Anterior cingulate cortex (tissue), 58 donors: ENCODE data around the gene FSD1L.

Source experiments
- DNase-seq, 58 donors: peaks; one replicate each; lab custom pipeline; 2025; lab: John Stamatoyannopoulos, UW

FSD1L gene

DNA sequence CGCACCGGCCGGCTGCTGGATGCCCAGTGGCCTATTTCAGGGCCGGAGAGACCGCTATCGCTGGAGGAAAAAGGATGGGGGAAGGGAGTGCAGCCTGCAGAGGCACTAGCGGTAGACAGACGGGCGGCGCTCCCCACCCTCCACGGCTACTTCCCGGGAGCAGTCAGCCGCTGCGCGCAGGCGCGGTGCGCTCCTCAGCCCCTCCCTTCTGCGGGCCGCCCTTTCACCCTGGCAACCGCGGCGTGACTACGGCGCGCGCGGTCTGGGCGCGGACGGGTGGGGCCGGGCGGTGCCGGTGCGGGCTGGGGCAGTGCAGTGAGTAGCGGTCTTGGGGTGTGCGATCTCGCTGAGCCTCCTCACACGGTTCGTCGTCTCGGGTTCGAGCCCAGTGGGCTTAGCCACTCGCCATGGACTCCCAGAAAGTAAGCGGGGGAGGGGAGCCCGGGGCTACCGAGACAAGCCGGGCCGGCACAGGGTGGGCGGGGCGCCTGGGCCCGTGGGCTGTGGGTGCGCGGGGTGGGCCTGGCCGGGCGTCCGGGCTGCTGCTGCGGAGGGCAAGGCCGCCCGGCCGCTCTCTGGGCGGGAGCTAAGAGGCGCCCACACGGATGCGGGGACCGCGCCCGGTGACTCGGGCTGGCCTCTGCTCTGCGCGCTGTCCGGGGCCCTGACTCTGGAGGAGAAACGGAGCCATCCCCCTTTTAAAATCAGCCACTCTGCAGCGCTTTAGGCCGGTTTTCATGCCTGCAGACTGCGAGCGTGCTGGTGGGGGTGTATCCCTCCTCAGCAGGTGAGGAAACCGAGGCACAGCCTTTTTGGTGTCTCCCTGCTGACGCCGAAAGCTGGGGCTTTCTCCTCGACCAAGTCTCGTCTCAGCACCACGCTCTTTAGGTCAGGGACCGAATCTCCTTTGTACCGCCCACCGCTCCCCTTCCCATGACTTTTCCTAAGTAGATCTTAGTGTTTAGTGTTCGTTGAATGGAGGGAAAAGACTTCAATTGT lies at the start of gene FSD1L:
TSS of gene FSD1L (plus strand) at position 221 of the 999 bp plus-strand sequence. CDS start at position 408, 187 bp downstream.
- DNase-seq: peak; percentile 37 to 96 (median 89)

DNA sequence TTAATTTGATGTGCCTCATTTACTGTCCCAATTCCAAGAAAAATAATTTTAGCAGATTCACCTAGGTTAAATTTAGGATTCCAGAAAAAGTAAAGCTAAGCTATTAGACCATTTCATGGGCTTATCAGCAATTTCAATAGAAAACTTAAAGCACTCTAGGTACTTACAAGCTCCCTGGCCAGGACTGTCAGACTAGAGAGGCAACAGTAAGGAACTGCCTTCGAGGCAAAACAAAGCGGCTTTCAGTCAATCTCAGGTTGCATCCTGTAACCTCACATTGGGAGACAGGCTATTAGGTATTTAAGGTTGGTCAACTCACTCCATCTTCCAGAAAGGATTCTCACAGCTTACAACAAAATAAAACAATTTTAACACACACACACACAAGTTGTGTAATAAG lies 48.7 kb upstream of the FSD1L start:
- DNase-seq: no peak

DNA sequence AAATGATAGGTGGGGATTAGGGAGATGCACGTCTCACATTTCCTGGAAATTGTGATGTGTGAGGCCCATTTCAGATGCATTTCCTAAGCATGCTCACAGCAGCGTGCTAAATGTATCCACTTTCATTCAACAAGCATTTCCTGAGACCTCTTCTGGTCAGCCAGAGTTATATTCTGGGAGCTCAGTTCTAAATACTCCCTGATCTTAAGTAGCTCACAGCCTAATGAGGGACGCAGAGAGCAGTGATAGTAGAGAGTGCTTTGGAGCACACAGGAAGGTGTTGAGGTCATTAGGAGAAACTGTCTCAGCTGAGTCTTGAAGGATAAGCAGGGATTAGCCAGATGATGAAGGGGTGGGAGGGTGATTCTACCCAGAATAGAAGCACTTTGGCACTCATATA lies 46.2 kb upstream of the FSD1L start:
- DNase-seq: no peak

DNA sequence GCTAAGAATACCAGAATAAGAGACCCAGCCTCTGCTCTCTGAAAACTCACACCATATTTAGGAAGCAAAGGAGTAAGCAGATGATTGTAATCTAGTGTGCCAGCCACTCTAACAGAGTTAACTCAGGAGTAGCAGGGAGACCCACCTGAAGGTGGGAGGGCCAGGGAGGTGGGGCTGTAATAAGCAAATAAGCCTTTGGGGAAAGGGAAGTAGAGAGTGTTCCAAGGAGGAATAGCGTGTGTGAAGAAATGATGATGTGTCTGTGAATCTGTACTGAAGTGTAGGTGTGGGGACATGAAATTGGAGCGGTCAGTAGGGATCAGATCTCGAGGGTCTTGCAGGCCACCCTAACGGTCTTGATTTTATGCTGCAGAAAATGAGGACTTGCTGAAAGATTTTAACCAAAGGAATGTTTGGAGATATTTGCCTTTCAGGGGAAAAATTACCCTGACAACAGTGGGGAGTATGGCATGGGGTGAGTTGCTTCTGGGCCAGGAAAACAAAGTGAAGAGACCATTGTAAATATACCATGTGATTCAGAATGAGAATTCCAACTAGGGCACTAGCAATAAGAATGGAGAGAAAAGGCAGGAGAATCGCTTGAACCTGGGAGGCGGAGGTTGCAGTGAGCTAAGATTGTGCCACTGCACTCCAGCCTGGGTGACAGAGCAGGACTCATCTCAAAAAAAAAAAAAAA lies 44.1 kb upstream of the FSD1L start:
- no peak for DNase-seq

- no peak for DNase-seq
Measured at GRCh38 chr9:105405514-105406131, 42.2 kb upstream of the FSD1L start.

DNA sequence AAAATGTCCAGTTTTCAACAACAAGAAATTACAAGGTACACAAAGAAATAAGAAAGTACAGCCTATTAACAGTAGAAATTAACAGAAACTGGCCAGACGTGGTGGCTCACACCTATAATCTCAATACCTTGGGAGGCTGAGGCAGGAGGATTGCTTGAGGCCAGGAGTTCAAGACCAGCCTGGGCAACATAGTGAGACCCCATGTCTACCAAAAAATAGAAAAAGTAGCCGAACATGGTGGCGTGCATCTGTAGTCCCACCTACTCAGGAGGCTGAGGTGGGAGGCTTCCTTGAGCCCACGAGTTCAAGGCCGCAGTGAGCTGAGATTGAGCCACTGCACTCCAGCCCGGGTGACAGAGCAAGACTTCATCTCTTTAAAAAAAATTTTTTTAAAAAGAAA lies 41.5 kb upstream of the FSD1L start:
- no peak for DNase-seq

- peak in 3 of 58 donors; percentile 15 to 29 (median 17) for DNase-seq
Measured at GRCh38 chr9:105413525-105413924, 34.3 kb upstream of the FSD1L start.

- peak in 40 of 58 donors; percentile 1 to 68 (median 26) for DNase-seq
Measured at GRCh38 chr9:105414947-105415661, 32.7 kb upstream of the FSD1L start.

DNA sequence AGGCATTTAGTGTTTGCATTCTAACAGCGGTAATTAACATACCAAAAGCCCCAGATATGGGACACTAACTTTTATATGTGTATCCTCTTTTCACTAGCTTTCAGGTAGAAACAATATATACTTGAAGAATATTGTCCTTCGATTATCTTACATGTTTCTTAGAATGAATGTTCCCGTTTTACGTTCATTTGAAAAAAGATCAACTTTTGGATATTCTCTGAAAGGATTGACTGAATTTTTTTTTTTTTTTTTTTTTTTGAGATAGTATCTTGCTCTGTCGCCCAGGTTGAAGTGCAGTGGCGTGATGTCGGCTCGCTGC lies 32.2 kb upstream of the FSD1L start:
- DNase-seq: no peak

- DNase-seq: no peak
Measured at GRCh38 chr9:105416840-105417239, 31.0 kb upstream of the FSD1L start.

- peak in 1 of 58 donors; percentile 7 for DNase-seq
Measured at GRCh38 chr9:105418588-105419500, 29.0 kb upstream of the FSD1L start.

- DNase-seq: no peak
Measured at GRCh38 chr9:105419816-105420597, 27.8 kb upstream of the FSD1L start.

GRCh38 chr9:105421154-105421553 lies 26.7 kb upstream of the FSD1L start:
- DNase-seq: no peak

DNA sequence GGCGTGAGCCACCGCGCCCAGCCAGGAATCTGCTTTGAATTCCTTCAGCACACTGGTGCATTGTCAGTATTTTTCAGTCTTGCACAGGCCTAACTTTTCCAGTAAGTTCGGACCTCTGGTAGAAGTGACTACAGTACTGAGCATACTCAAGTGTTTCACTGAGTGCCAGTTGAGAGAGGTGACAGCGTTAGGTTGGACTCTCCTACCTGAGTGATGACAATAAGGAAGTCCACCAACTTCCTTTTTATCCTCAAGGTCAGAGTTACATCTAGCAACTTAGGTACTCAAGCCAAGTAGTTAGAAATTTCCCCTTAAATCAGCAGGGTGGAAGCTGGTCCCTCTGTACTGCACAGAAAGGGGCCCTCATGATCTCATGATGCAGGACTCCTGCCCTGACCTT lies 26.0 kb upstream of the FSD1L start:
- no peak for DNase-seq

DNA sequence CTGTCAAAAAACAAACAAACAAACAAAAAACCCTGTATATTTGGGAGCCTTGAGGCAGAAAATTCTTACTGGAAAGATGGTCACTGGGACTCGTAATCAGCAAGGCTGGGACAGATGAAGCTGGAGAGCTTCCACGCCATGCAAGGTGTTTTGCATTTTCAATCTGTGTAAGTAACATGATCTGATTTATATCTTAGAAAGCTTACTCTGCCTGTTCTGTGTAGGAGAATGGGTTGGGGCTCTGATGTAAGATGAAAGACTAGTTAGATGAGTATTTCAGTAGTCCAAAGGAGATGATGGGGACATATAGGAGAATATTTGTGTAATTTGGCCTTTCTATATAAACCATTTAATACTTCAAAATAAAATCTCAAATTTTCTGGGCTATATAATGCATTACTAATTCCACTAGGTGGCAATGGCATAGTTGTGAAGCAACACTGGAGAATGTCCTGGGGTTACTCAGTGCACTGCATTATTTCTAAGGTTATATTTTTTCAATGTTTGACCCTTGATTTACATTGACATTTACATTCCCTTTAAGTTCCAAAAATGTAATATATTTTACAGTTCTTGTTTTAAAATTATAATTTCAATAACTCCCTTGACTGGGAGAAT lies 21.9 kb upstream of the FSD1L start:
- DNase-seq: no peak

DNA sequence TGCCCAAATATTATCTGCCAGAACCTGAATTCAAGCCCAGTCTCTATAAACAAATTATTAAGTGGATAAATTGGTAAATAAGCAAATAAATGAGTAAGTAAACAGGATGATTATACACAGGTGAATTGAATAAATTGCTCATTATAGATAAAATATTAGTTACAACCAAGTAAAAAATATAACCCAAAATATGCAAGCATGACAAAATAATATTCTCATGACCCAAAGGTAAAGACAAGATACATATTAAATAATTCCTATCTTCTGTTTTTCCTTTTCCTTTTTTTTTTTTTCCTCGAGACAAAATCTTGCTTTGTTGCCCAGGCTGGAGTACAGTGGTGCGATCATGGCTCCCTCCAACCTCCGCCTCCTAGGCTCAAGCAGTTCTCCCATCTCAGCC lies 21.2 kb upstream of the FSD1L start:
- no peak for DNase-seq

DNA sequence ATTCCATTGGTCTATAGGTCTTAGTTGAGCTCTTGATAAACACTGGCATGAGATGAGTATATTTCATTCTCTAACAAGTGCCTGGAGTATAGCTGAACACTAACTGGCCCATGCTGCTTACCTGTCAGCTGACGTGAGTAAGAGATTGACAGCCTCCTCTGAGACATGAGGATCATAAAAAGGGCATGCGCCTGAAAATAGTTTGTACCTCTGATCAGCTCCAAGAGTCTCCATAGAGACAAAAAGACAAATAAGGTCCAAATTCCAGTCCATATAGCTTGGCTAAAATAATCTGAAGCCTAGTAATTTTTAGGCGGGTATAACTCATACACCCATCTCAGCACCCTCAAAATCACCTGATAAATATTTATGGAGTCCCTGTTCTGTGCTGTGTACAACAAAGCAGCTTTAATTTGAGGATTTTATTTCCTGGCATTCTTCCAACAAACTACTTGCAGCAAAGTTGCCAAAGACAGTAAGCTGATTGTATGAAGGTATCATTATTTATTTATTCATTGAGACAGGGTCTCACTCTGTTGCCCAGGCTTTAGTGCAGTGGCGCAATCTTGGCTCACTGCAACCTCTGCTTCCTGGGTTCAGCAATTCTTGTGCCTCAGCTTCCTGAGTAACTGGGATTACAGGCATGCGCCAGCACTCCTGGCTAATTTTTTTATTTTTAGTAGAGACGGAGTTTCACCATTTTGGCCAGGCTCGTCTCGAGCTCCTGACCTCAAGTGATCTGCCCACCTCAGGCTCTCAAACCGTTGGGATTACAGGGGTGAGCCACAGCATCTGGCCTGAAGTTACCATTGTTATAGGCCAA lies 16.2 kb upstream of the FSD1L start:
- DNase-seq: no peak
